ENCODE measurements around the gene EEFSEC. TPM values are rescaled to one million over a fixed set of nuclear protein-coding genes. Genes with fewer than 3 reads are reported as not detected.

Gene EEFSEC
- total RNA-seq, 1 experiment from 2014 or later, result 9.5 TPM

GRCh38 chr3:128123156-128123537 lies 30.1 kb upstream of the EEFSEC start:
- H3K36me3 Mint-ChIP-seq (ENCODE audit: insufficient read depth in 1 of 3, low read depth in 3 of 3), result peaks cover 9 to 21% (median 13%) of the 10 kb centered on the region in 3 experiments; a peak in 6 of 7 replicates
- H3K9me3 Mint-ChIP-seq, result 0 out of 5 replicates have a peak, but pooled peaks cover 0 to 4% of the 10 kb centered on the region in 2 experiments
- WGBS (ENCODE audit: extremely low coverage, insufficient read length, low lambda C conversion rate), result no CpG with 5 or more reads among the region's 22 CpGs
- Histone ChIP-seq H2BK12ac (ENCODE audit: insufficient read length, low read depth, low read length) (no peak overlapping the region), H2BK15ac (ENCODE audit: low read depth, low read length) (no peak overlapping the region), H3K4me2 (ENCODE audit: insufficient read depth, insufficient read length, low read length) (peak overlapping the region; percentile 75), H3K9me3 (ENCODE audit: control insufficient read depth, low read depth, low read length) (no peaks in the 10 kb centered on the region), H3K9ac (ENCODE audit: extremely low read depth, insufficient read length, low read length) (peak overlapping the region; percentile 90), H3K56ac (ENCODE audit: insufficient read length, low read depth, low read length) (peak overlapping the region; percentile 20), H2BK5ac (ENCODE audit: insufficient read length, low read length) (no peak overlapping the region), H3T11ph (ENCODE audit: low read length) (no peak overlapping the region), H2AFZ (ENCODE audit: low read length) (no peak overlapping the region), H3K18ac (ENCODE audit: insufficient read length, low read depth, low read length) (peak overlapping the region; percentile 95), H3K27ac (ENCODE audit: insufficient read length, low read depth, low read length) (peak overlapping the region; percentile 71), H2BK20ac (ENCODE audit: low read depth, low read length, poor library complexity, severe bottlenecking) (no peak overlapping the region), H3K79me2 (ENCODE audit: insufficient read depth, low read length) (peaks cover 13% of the 10 kb centered on the region; the same call in 1 of the 2 replicates), H3K4ac (ENCODE audit: low read depth, low read length) (no peak overlapping the region), H3K23me2 (ENCODE audit: insufficient read length, low read depth, low read length, poor library complexity, severe bottlenecking) (peaks cover 5% of the 10 kb centered on the region), H4K8ac (replicated peaks; ENCODE audit: insufficient read length, low read depth, low read length) (no peak overlapping the region), H3K23ac (ENCODE audit: insufficient read length, low read depth, low read length) (no peak overlapping the region), H4K20me1 (ENCODE audit: control insufficient read depth, insufficient read depth, insufficient read length) (no peaks in the 10 kb centered on the region), H4K91ac (ENCODE audit: insufficient read length, low read depth, low read length) (no peak overlapping the region), H2AK5ac (ENCODE audit: insufficient read length, low read length) (no peak overlapping the region), H2BK120ac (ENCODE audit: low read depth, low read length, poor library complexity, severe bottlenecking) (no peak overlapping the region), H3K79me1 (ENCODE audit: insufficient read depth, low read depth, low read length, poor library complexity, severe bottlenecking) (peaks cover 5% of the 10 kb centered on the region), H3K27me3 (ENCODE audit: insufficient read depth, low read length) (no peaks in the 10 kb centered on the region; the same call in 1 of the 2 replicates), H3K4me1 (ENCODE audit: insufficient read depth, low read length) (no peaks in the 10 kb centered on the region), H3K14ac (ENCODE audit: insufficient read depth, low read length) (peak overlapping the region; percentile 93), H4K5ac (ENCODE audit: insufficient read length, low read depth, low read length) (no peak overlapping the region)
- peak overlapping the region; percentile 99; a peak in 6 of 7 replicates for H3K27ac Mint-ChIP-seq
- peaks cover 8% of the 10 kb centered on the region for H3K27me3 Mint-ChIP-seq (ENCODE audit: low read depth)
- peaks cover 9 to 14% of the 10 kb centered on the region in 2 experiments; a peak in 3 of 4 replicates for H3K4me1 Mint-ChIP-seq
- no peak for TF ChIP-seq CTCF (conservative IDR thresholded peaks at IDR 0.05)
- no peak for DNase-seq
- H3K4me3 Mint-ChIP-seq, result peak overlapping the region; percentile 98 to 99
